ENCODE results near the gene CFAP100.

CFAP100 gene

GRCh38 chr3:126402178-126402577 lies 7.5 kb downstream of the CFAP100 start:
- no peak for DNase-seq (ENCODE audit: low spot score)

GRCh38 chr3:126402666-126403302 lies 8.1 kb downstream of the CFAP100 start:
- DNase-seq (ENCODE audit: low spot score) = no peak

GRCh38 chr3:126406389-126407296 lies 11.9 kb downstream of the CFAP100 start:
- no peak for DNase-seq (ENCODE audit: low spot score)

GRCh38 chr3:126407412-126408044 lies 12.8 kb downstream of the CFAP100 start:
- DNase-seq (ENCODE audit: low spot score) = no peak

GRCh38 chr3:126408099-126408498 lies 13.4 kb downstream of the CFAP100 start:
- DNase-seq (ENCODE audit: low spot score) = no peak

GRCh38 chr3:126412841-126413692 lies 18.4 kb downstream of the CFAP100 start:
- DNase-seq (ENCODE audit: low spot score) = no peak

- DNase-seq (ENCODE audit: low spot score) = no peak
These were observed 19.0 kb downstream of the CFAP100 start for GRCh38 chr3:126413693-126414080.

- DNase-seq (ENCODE audit: low spot score) = no peak
These were observed 19.7 kb downstream of the CFAP100 start for GRCh38 chr3:126414406-126414805.

GRCh38 chr3:126414961-126415660 lies 20.4 kb downstream of the CFAP100 start:
- no peak for DNase-seq (ENCODE audit: low spot score)

- no peak for DNase-seq (ENCODE audit: low spot score)
These were observed 21.2 kb downstream of the CFAP100 start for GRCh38 chr3:126415661-126416591.

GRCh38 chr3:126416943-126417342 lies 22.2 kb downstream of the CFAP100 start:
- no peak for DNase-seq (ENCODE audit: low spot score)

- DNase-seq (ENCODE audit: low spot score) = no peak
These were observed 22.8 kb downstream of the CFAP100 start for GRCh38 chr3:126417515-126417914.

GRCh38 chr3:126417981-126418530 lies 23.3 kb downstream of the CFAP100 start:
- DNase-seq (ENCODE audit: low spot score) = no peak

- DNase-seq (ENCODE audit: low spot score) = no peak
These were observed 24.0 kb downstream of the CFAP100 start for GRCh38 chr3:126418661-126419131.

GRCh38 chr3:126419151-126419703 lies 24.5 kb downstream of the CFAP100 start:
- DNase-seq (ENCODE audit: low spot score) = no peak

GRCh38 chr3:126419886-126420786 lies 25.4 kb downstream of the CFAP100 start:
- DNase-seq (ENCODE audit: low spot score) = no peak

GRCh38 chr3:126421573-126422119 lies 26.9 kb downstream of the CFAP100 start:
- DNase-seq (ENCODE audit: low spot score) = no peak

GRCh38 chr3:126422121-126422520 lies 27.4 kb downstream of the CFAP100 start:
- no peak for DNase-seq (ENCODE audit: low spot score)

All from hematopoietic multipotent progenitor cell treated with erythropoietin and hydrocortisone succinate and interleukin-3 and kit ligand, for 17 days (in vitro differentiated cells).